Esophagus squamous epithelium (tissue), 5 donors: Measurements from ENCODE around the gene FPR2. TPM values are rescaled to one million over a fixed set of nuclear protein-coding genes. Genes with fewer than 3 reads are reported as not detected.
A peak's percentile ranks its signal among the peaks of the same experiment; 100 is the strongest.

Experiments used
- DNase-seq: peaks from one replicate; lab custom pipeline; 2025; lab: John Stamatoyannopoulos, UW
- H3K27ac ChIP-seq, 4 donors: fragments of 200-600 bp; sonication (generic); one replicate each; pipeline ENCODE4 v1.5.1; 2016 to 2019; ENCODE audit warnings: mild to moderate bottlenecking in 1 of 4
- H3K27me3 ChIP-seq, 4 donors: fragments of 200-600 bp; sonication (generic); 1 replicate in 3 of 4; 2 replicates in 1 of 4; pipeline versions ENCODE4 v1.5.1 to v1.6.0; 2017 to 2021; ENCODE audit warnings: antibody characterized with exemption in 1 of 4
- H3K36me3 ChIP-seq, 3 donors: fragments of 200-600 bp; sonication (generic); one replicate each; pipeline ENCODE4 v1.5.1; 2016 to 2019
- H3K4me1 ChIP-seq, 3 donors: fragments of 200-600 bp; sonication (generic); one replicate each; pipeline ENCODE4 v1.5.1; 2017 to 2019
- H3K4me3 ChIP-seq, 4 donors: fragments of 200-600 bp; sonication (generic); 1 replicate in 3 of 4; 2 replicates in 1 of 4; pipeline ENCODE4 v1.5.1; 2016 to 2019; ENCODE audit warnings: mild to moderate bottlenecking in 2 of 4, moderate library complexity in 1 of 4
- H3K9me3 ChIP-seq, 3 donors: fragments of 200-600 bp; sonication (generic); one replicate each; pipeline ENCODE4 v1.5.1; 2016 to 2019
- CTCF ChIP-seq, 6 experiments: fragments of 450-650 bp in 4 of 6; fragments of 200-600 bp in 2 of 6; sonication (generic) in 2 of 6; IDR thresholded peaks; one replicate each; pipeline ENCODE4 v1.5.1; 2016 to 2019; ENCODE audit warnings: antibody characterized with exemption in 6 of 6, mild to moderate bottlenecking in 4 of 6, moderate library complexity in 4 of 6
- POLR2A ChIP-seq, 4 donors: fragments of 450-650 bp; IDR thresholded peaks; one replicate each; pipeline ENCODE4 v1.6.1; 2017; ENCODE audit warnings: antibody characterized with exemption in 4 of 4, mild to moderate bottlenecking in 4 of 4, moderate library complexity in 3 of 4
- WGBS, 2 donors: methylation state at CpG; one replicate each; pipeline ENCODE4 v1.1.5; 2018; 5-methylcytosine and 5-hydroxymethylcytosine counted together
- intact Hi-C: fragments of 100-400 bp; cut with DNase I; formaldehyde crosslinking; loops from one replicate; pipeline ENCODE4 v1.15.0; 2022
- total RNA-seq, 4 donors: library from RNA; depleted of rRNA; stranded (reverse); fragments of >200 nt; gene quantifications; one replicate each; pipeline ENCODE4 v1.1.0, GENCODE V29; 2016
- donor health status: DM: yes; HTN: yes; CAD: no.

FPR2 gene
- total RNA-seq, 4 donors from 2014 or later, result 0.79 to 2.2 TPM; not detected in 2

GRCh38 chr19:51794885-51795490, 34.0 kb downstream of the FPR2 start, which contains the start of gene FPR3:
Gene FPR3 (plus strand): TSS chr19:51795157. CDS start chr19:51823749, 28,592 bp downstream.
- intact Hi-C loops, result no loop called here
- Histone ChIP-seq H3K36me3 (no peaks in the 10 kb centered on the region), H3K4me3 (peak within 1 kb of the TSS in 1 of 4 donors; percentile 45), H3K27ac (peak within 1 kb of the TSS in 1 of 4 donors; percentile 40), H3K27me3 (peaks cover 0 to 5% (median 0%) of the 10 kb centered on the region in 4 donors), H3K4me1 (peaks cover 3 to 14% (median 4%) of the 10 kb centered on the region in 3 donors), H3K9me3 (no peaks in the 10 kb centered on the region)
- 57 to 59% methylated on average over 2 of the region's 2 CpGs for WGBS, 2 donors
- no peak for TF ChIP-seq CTCF (IDR thresholded peaks at IDR 0.05)
- peak in 1 of 4 donors; percentile 21 for TF ChIP-seq POLR2A (IDR thresholded peaks at IDR 0.05)
- DNase-seq, result no peak

GRCh38 chr19:51796195-51796679, 35.3 kb downstream of the FPR2 start:
- H3K9me3 ChIP-seq, result no peaks in the 10 kb centered on the region
- 71 to 79% methylated on average over 8 of the region's 8 CpGs for WGBS, 2 donors
- H3K27ac ChIP-seq, result peak overlapping the region in 2 of 4 donors; percentile 29 to 40
- DNase-seq, result no peak
- TF ChIP-seq POLR2A (IDR thresholded peaks at IDR 0.05) (peak in 1 of 4 donors; percentile 49), CTCF (IDR thresholded peaks at IDR 0.05) (no peak)
- peak overlapping the region in 2 of 4 donors; percentile 17 to 45 for H3K4me3 ChIP-seq
- H3K36me3 ChIP-seq, result no peaks in the 10 kb centered on the region
- intact Hi-C loops, result no loop called here
- peaks cover 0 to 5% (median 0%) of the 10 kb centered on the region in 4 donors for H3K27me3 ChIP-seq
- peaks cover 3 to 15% (median 4%) of the 10 kb centered on the region in 3 donors for H3K4me1 ChIP-seq

GRCh38 chr19:51797480-51797879, 36.5 kb downstream of the FPR2 start:
- Histone ChIP-seq H3K4me3 (peak overlapping the region in 1 of 4 donors; percentile 45), H3K36me3 (no peaks in the 10 kb centered on the region), H3K9me3 (no peaks in the 10 kb centered on the region), H3K27me3 (peaks cover 0 to 5% (median 0%) of the 10 kb centered on the region in 4 donors), H3K27ac (peak overlapping the region in 1 of 4 donors; percentile 29), H3K4me1 (peaks cover 3 to 15% (median 4%) of the 10 kb centered on the region in 3 donors)
- TF ChIP-seq POLR2A (IDR thresholded peaks at IDR 0.05) (no peak), CTCF (IDR thresholded peaks at IDR 0.05) (no peak)
- whole genome bisulfite sequencing, 2 donors, result 64 to 78% methylated on average over 5 of the region's 5 CpGs
- intact Hi-C loops, result no loop called here
- no peak for DNase-seq

- TF ChIP-seq POLR2A (IDR thresholded peaks at IDR 0.05), result no peak
- no peak for TF ChIP-seq CTCF (IDR thresholded peaks at IDR 0.05)
- DNase-seq, result no peak
- 47 to 67% methylated on average over 3 of the region's 3 CpGs for WGBS, 2 donors
- H3K4me1 ChIP-seq, result peaks cover 3 to 15% (median 4%) of the 10 kb centered on the region in 3 donors
- intact Hi-C loops, result no loop called here
- H3K27me3 ChIP-seq, result peaks cover 0 to 1% (median 0%) of the 10 kb centered on the region in 4 donors
- H3K27ac ChIP-seq, result peak overlapping the region in 3 of 4 donors; percentile 55 to 69 (median 60)
- H3K4me3 ChIP-seq, result no peak overlapping the region
- no peaks in the 10 kb centered on the region for H3K36me3 ChIP-seq
- no peaks in the 10 kb centered on the region for H3K9me3 ChIP-seq
Observed at GRCh38 chr19:51798062-51798461, 37.1 kb downstream of the FPR2 start.
